Sigmoid colon (tissue), 3 donors: ENCODE measurements around the gene TMEM215.

ENCODE experiments used
- POLR2A ChIP-seq, 2 donors: fragments of 450-650 bp; IDR thresholded peaks; one replicate each; pipeline ENCODE4 v1.6.1; 2016; ENCODE audit warnings: antibody characterized with exemption in 2 of 2, mild to moderate bottlenecking in 2 of 2, moderate library complexity in 2 of 2
- TF ChIP-seq, protein P1 (sequence below), 4 experiments: fragments of 450-650 bp in 3 of 4; fragments of 200-600 bp in 1 of 4; IDR thresholded peaks; one replicate each; pipeline ENCODE4 v1.5.1; 2016 to 2019; ENCODE audit warnings: antibody characterized with exemption in 4 of 4, mild to moderate bottlenecking in 3 of 4, moderate library complexity in 2 of 4

DNA sequence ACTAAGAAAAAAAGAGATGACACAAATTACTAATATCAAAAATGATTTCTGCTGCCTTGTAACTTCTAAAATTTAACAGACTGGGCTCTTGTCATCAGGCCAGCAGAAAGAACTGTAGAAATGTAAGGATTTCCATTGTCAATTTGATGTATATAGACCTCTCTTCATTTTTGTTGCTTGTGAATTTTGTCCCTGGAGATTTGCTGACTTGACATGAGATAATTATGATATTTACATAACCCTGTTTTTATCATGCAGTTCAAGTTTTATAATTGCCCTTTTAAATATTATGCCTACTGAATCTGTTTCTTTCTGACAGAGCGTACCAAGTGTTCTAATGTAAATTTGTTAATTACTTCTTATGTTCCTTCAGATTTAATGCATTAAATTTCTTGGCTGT is 23.9 kb downstream of the TMEM215 start:
- TF ChIP-seq, protein P1, sequence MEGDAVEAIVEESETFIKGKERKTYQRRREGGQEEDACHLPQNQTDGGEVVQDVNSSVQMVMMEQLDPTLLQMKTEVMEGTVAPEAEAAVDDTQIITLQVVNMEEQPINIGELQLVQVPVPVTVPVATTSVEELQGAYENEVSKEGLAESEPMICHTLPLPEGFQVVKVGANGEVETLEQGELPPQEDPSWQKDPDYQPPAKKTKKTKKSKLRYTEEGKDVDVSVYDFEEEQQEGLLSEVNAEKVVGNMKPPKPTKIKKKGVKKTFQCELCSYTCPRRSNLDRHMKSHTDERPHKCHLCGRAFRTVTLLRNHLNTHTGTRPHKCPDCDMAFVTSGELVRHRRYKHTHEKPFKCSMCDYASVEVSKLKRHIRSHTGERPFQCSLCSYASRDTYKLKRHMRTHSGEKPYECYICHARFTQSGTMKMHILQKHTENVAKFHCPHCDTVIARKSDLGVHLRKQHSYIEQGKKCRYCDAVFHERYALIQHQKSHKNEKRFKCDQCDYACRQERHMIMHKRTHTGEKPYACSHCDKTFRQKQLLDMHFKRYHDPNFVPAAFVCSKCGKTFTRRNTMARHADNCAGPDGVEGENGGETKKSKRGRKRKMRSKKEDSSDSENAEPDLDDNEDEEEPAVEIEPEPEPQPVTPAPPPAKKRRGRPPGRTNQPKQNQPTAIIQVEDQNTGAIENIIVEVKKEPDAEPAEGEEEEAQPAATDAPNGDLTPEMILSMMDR (IDR thresholded peaks at IDR 0.05) = no peak
- no peak for TF ChIP-seq POLR2A (IDR thresholded peaks at IDR 0.05)
